ENCODE results near the gene MRPS10. TPM values are rescaled to one million over a fixed set of nuclear protein-coding genes. Genes with fewer than 3 reads are reported as not detected.

The MRPS10 gene
- total and polyA plus RNA-seq, 7 donors: 27.7 to 41.4 (median 33.0) TPM

DNA sequence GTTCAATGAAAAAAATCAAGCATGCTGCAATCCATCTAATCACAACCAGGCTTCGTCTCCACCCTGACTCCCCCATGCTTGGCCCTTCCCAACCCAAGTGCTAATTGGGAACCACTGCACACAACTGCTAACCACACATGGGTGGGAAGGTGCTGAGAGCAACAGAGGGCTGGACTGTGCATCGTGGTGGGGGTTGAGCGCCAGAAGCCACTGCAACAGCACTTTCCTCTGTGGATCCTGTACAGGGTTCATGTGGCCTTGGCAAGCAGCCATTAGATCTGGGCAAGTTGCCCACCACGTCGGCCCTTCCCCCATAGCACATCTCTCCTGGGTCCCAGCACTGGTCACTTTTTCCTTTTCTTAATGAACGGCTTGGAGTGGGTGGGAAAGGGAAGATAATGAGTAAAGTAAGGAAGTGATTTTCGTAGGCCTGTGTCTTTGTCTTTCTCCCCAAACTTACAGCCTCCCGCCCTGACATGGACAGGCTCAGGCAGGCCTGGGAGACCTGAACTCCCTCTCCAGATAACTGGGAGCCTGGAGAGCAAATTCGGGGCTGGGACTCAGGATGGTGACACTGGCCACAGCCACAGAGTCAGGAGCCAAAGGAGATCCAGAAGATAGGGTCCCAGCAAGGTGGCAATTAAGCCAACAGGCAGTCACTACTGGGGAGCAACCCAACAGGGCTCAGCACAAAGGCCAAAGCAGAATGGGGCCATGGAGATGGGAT lies 34.4 kb upstream of the MRPS10 start:
- Histone ChIP-seq H3K9me3 (no peaks in the 10 kb centered on the region), H3K4me3 (no peak overlapping the region), H3K27me3 (no peaks in the 10 kb centered on the region), H3K27ac (peak overlapping the region; percentile 26 to 46 (median 42)), H3K36me3 (peaks cover 4 to 48% (median 9%) of the 10 kb centered on the region in 4 donors), H3K4me1 (peaks cover 0 to 12% (median 9%) of the 10 kb centered on the region in 4 donors)
- WGBS, 2 donors: 26 to 31% methylated on average over 9 of the region's 9 CpGs
- DNase-seq: peak; percentile 71
- TF ChIP-seq EP300 (IDR thresholded peaks at IDR 0.05) (no peak), POLR2A (IDR thresholded peaks at IDR 0.05) (no peak), POLR2AphosphoS5 (IDR thresholded peaks at IDR 0.05) (peak in 2 of 4 donors; percentile 14 to 29)
- TF ChIP-seq, protein P1, sequence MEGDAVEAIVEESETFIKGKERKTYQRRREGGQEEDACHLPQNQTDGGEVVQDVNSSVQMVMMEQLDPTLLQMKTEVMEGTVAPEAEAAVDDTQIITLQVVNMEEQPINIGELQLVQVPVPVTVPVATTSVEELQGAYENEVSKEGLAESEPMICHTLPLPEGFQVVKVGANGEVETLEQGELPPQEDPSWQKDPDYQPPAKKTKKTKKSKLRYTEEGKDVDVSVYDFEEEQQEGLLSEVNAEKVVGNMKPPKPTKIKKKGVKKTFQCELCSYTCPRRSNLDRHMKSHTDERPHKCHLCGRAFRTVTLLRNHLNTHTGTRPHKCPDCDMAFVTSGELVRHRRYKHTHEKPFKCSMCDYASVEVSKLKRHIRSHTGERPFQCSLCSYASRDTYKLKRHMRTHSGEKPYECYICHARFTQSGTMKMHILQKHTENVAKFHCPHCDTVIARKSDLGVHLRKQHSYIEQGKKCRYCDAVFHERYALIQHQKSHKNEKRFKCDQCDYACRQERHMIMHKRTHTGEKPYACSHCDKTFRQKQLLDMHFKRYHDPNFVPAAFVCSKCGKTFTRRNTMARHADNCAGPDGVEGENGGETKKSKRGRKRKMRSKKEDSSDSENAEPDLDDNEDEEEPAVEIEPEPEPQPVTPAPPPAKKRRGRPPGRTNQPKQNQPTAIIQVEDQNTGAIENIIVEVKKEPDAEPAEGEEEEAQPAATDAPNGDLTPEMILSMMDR (IDR thresholded peaks at IDR 0.05): no peak
- intact Hi-C loops (cut with DNase I): no loop called here

DNA sequence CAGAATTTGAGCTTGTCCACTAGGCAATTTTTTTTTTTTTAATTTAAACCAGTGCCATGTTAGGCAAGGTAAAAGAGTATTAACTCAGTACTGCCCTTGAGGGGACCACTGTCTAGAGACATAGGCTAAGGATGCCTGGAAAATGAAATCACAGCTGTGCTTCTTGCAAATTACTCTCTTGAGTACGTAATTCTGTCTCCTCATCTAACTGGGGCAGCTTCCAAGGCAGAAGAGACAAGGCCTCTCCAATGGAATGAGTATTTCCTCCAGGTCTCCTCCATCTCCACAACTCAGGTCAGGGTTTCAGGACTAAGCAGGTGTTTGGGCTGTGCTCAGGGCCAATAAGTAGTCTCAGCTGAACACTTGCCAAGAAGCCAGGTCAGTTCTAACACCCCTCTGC lies 33.8 kb upstream of the MRPS10 start:
- Histone ChIP-seq H3K36me3 (peaks cover 4 to 50% (median 9%) of the 10 kb centered on the region in 4 donors), H3K4me3 (no peak overlapping the region), H3K27me3 (no peaks in the 10 kb centered on the region), H3K4me1 (peaks cover 0 to 12% (median 9%) of the 10 kb centered on the region in 4 donors), H3K9me3 (no peaks in the 10 kb centered on the region), H3K27ac (peak overlapping the region in 2 of 4 donors; percentile 38 to 46)
- 56 to 71% methylated on average over 1 of the region's 1 CpG for WGBS, 2 donors
- TF ChIP-seq POLR2AphosphoS5 (IDR thresholded peaks at IDR 0.05): no peak
- TF ChIP-seq EP300 (IDR thresholded peaks at IDR 0.05): no peak
- intact Hi-C loops (cut with DNase I): no loop called here
- DNase-seq: no peak

DNA sequence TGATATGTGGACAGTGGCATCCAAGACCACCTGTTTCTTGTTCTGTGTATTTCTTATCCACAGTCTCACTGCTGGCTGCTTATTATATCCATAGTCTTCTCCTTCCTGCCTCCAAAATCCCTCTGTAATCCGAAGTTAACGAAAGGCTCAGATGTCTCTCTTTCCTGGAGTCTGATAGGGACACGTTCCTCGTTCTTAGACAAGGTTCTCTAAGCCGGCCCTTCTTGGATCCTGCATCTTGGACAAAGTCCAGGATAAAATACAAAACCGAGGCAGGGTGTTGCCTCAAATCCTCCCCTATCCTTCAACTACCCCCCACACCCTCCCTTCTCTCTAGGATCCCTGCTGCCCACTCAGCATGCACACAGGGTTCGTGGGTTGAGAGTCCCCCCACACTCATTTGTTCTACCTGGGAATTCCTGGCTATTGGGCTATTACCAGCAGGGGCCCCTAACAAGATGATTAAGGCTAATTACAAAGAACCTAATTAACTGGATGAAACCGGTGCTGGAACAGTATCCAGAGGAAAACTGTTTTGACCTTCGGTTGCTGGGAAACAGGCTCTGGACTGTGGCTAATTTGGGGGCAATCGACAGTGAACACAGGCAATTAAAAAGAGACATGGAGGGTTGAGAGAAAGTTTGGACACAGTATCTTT lies 32.7 kb upstream of the MRPS10 start:
- no peaks in the 10 kb centered on the region for H3K9me3 ChIP-seq
- 88 to 89% methylated on average over 10 of the region's 10 CpGs for WGBS, 2 donors
- H3K4me1 ChIP-seq: peaks cover 0 to 12% (median 9%) of the 10 kb centered on the region in 4 donors
- peaks cover 4 to 52% (median 11%) of the 10 kb centered on the region in 4 donors for H3K36me3 ChIP-seq
- H3K27ac ChIP-seq: no peak overlapping the region
- no peak for DNase-seq
- TF ChIP-seq POLR2AphosphoS5 (IDR thresholded peaks at IDR 0.05): no peak
- no peak for TF ChIP-seq POLR2A (IDR thresholded peaks at IDR 0.05)
- no peak for TF ChIP-seq EP300 (IDR thresholded peaks at IDR 0.05)
- TF ChIP-seq, protein P1 (IDR thresholded peaks at IDR 0.05): no peak
- no peaks in the 10 kb centered on the region for H3K27me3 ChIP-seq
- no peak overlapping the region for H3K4me3 ChIP-seq
- intact Hi-C loops (cut with DNase I): no loop called here

DNA sequence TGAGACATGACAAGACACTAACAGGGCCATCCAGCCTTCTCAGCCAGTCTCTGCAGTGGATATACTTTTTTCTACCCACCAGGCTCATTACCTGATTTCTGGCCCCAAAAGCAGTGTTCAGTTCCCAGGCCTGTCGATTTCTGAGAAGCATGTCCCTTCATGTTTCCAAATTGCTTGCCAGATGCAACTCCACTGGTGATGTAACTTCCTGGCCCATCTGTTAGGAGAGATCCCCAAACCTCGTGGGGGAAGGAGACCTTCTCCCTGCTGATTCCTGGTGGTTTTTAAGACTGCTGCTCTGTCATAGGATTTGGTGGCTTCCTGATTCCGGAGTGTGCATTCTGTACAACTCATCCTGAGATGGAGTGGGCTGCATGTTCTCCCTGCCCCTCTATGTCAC lies 31.6 kb upstream of the MRPS10 start:
- no peak for DNase-seq
- H3K4me3 ChIP-seq: no peak overlapping the region
- no peaks in the 10 kb centered on the region for H3K9me3 ChIP-seq
- intact Hi-C loops (cut with DNase I): no loop called here
- 75 to 85% methylated on average over 3 of the region's 3 CpGs for WGBS, 2 donors
- TF ChIP-seq POLR2AphosphoS5 (IDR thresholded peaks at IDR 0.05): no peak
- no peak for TF ChIP-seq POLR2A (IDR thresholded peaks at IDR 0.05)
- TF ChIP-seq, protein P1 (IDR thresholded peaks at IDR 0.05): no peak
- no peak overlapping the region for H3K27ac ChIP-seq
- H3K27me3 ChIP-seq: no peaks in the 10 kb centered on the region
- peaks cover under 1 to 51% (median 5%) of the 10 kb centered on the region in 4 donors for H3K36me3 ChIP-seq
- peaks cover 0 to 12% (median 9%) of the 10 kb centered on the region in 4 donors for H3K4me1 ChIP-seq

DNA sequence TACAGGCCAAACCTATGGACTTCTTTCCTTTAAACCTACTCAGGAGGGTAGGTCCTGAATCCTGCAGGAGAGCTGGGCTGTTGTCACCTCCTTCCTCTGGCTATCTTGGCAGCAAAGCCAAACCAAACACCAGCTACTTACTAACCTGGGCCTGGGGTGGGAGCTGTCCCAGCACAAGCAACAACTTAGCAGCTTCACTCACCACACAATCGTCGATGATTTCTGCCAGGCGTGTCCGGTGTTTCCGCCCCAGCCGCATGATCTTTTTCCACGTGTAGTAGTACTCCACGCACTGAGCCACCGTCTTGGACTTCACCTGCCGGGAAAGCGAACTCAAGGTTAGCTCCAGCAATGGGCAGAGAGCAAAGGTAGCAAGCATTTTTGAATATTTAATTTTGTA lies 25.4 kb upstream of the MRPS10 start:
- H3K27me3 ChIP-seq: no peaks in the 10 kb centered on the region
- no peak overlapping the region for H3K27ac ChIP-seq
- no peak for DNase-seq
- intact Hi-C loops (cut with DNase I): no loop called here
- no peak overlapping the region for H3K4me3 ChIP-seq
- H3K36me3 ChIP-seq: peaks cover 12 to 70% (median 19%) of the 10 kb centered on the region in 4 donors
- 96% methylated on average over 11 of the region's 11 CpGs for WGBS, 2 donors
- no peaks in the 10 kb centered on the region for H3K4me1 ChIP-seq
- no peaks in the 10 kb centered on the region for H3K9me3 ChIP-seq
- no peak for TF ChIP-seq POLR2AphosphoS5 (IDR thresholded peaks at IDR 0.05)
- TF ChIP-seq POLR2A (IDR thresholded peaks at IDR 0.05): no peak
- TF ChIP-seq, protein P1 (IDR thresholded peaks at IDR 0.05): no peak
- no peak for TF ChIP-seq EP300 (IDR thresholded peaks at IDR 0.05)
